HG03095 (cell line): Measurements from ENCODE around the gene KRTAP4-16.
"Not testable (repeated sequence)": the region's sequence is repeated elsewhere in the genome, so short reads cannot be mapped to it uniquely, and the experiment has no call there.

Experiments used
- ATAC-seq: cut with Tn5 transposase; IDR thresholded peaks from one replicate; pipeline ENCODE4 v1.9.1; 2021; ENCODE audit warnings: moderate library complexity; ENCODE audit not compliant: unreplicated experiment

The KRTAP4-16 gene

GRCh38 chr17:41119696-41120690, 18.0 kb upstream of the KRTAP4-16 start:
- ATAC-seq = not testable (repeated sequence)

- ATAC-seq = no peak
These were observed 16.7 kb upstream of the KRTAP4-16 start for GRCh38 chr17:41118721-41119120.

GRCh38 chr17:41117846-41118386, 15.9 kb upstream of the KRTAP4-16 start, which contains the start of gene KRTAP4-11:
Gene KRTAP4-11, minus strand, starts transcription at chr17:41118373. Its CDS starts 58 bp downstream, at chr17:41118315.
- ATAC-seq = not testable (repeated sequence)

- no peak for ATAC-seq
These were observed 14.3 kb upstream of the KRTAP4-16 start for GRCh38 chr17:41116297-41116696.

GRCh38 chr17:41111151-41111885, 9.3 kb upstream of the KRTAP4-16 start:
- ATAC-seq = no peak

GRCh38 chr17:41108728-41109386, 6.8 kb upstream of the KRTAP4-16 start:
- not testable (repeated sequence) for ATAC-seq

GRCh38 chr17:41107941-41108450, 6.0 kb upstream of the KRTAP4-16 start:
- no peak for ATAC-seq

- not testable (repeated sequence) for ATAC-seq
These were observed 3.3 kb upstream of the KRTAP4-16 start, which contains the start of gene KRTAP4-9 for GRCh38 chr17:41105347-41105746. Gene KRTAP4-9, plus strand, starts transcription at chr17:41105389. Its CDS starts 0 bp downstream, at chr17:41105389.

- ATAC-seq = not testable (repeated sequence)
These were observed 2.5 kb upstream of the KRTAP4-16 start for GRCh38 chr17:41104386-41105038.

- ATAC-seq = no peak
These were observed 1.9 kb upstream of the KRTAP4-16 start for GRCh38 chr17:41103896-41104295.

GRCh38 chr17:41099682-41100480, 2.1 kb downstream of the KRTAP4-16 start:
- ATAC-seq = not testable (repeated sequence)

GRCh38 chr17:41098481-41098880, 3.5 kb downstream of the KRTAP4-16 start:
- ATAC-seq = no peak

- no peak for ATAC-seq
These were observed 4.0 kb downstream of the KRTAP4-16 start, which contains the start of gene KRTAP4-8 for GRCh38 chr17:41098042-41098441. Gene KRTAP4-8, minus strand, starts transcription at chr17:41098142. Its CDS starts 58 bp downstream, at chr17:41098084.

- no peak for ATAC-seq
These were observed 6.0 kb downstream of the KRTAP4-16 start for GRCh38 chr17:41096055-41096454.

GRCh38 chr17:41088760-41089352, 13.2 kb downstream of the KRTAP4-16 start:
- not testable (repeated sequence) for ATAC-seq

GRCh38 chr17:41084100-41084856, 17.7 kb downstream of the KRTAP4-16 start, which contains the start of gene KRTAP4-7:
Gene KRTAP4-7, plus strand, starts transcription at chr17:41084150. Its CDS starts 57 bp downstream, at chr17:41084207.
- not testable (repeated sequence) for ATAC-seq

- not testable (repeated sequence) for ATAC-seq
These were observed 18.6 kb downstream of the KRTAP4-16 start for GRCh38 chr17:41083427-41083826.

- no peak for ATAC-seq
These were observed 19.4 kb downstream of the KRTAP4-16 start for GRCh38 chr17:41082626-41083025.
